Measurements from ENCODE around the gene SDHAF1. TPM values are rescaled to one million over a fixed set of nuclear protein-coding genes. Genes with fewer than 3 reads are reported as not detected.

Gene SDHAF1
- total RNA-seq, 1 experiment from 2014 or later: 16.0 TPM

GRCh38 chr19:36028313-36029041 lies 33.5 kb downstream of the SDHAF1 start:
- no peaks in the 10 kb centered on the region for H3K27me3 ChIP-seq (ENCODE audit: insufficient read depth, low read length)
- no peaks in the 10 kb centered on the region for H3K9me3 ChIP-seq (ENCODE audit: control insufficient read depth, low read depth, low read length)
- H3K23ac ChIP-seq (ENCODE audit: insufficient read length, low read depth, low read length): no peak overlapping the region
- no peak overlapping the region for H4K91ac ChIP-seq (ENCODE audit: insufficient read length, low read depth, low read length)
- no peak overlapping the region for H2BK5ac ChIP-seq (ENCODE audit: insufficient read length, low read length)
- no peak overlapping the region for H2AK5ac ChIP-seq (ENCODE audit: insufficient read length, low read length)
- H2BK20ac ChIP-seq (ENCODE audit: low read depth, low read length, poor library complexity, severe bottlenecking): no peak overlapping the region
- no peak overlapping the region for H2BK15ac ChIP-seq (ENCODE audit: low read depth, low read length)
- Mint-ChIP-seq H3K27me3 (ENCODE audit: low read depth) (peaks cover 2% of the 10 kb centered on the region), H3K4me1 (peaks cover 3 to 4% of the 10 kb centered on the region in 2 experiments; a peak in 3 of 4 replicates), H3K4me3 (no peak overlapping the region), H3K27ac (peak overlapping the region in 1 of 3 experiments; percentile 31; a peak in 2 of 7 replicates), H3K36me3 (ENCODE audit: insufficient read depth in 1 of 3, low read depth in 3 of 3) (peaks cover 6 to 32% (median 31%) of the 10 kb centered on the region in 3 experiments), H3K9me3 (no peaks in the 10 kb centered on the region; a peak in 1 of 5 replicates)
- H4K5ac ChIP-seq (ENCODE audit: insufficient read length, low read depth, low read length): no peak overlapping the region
- no peak overlapping the region for H3K9ac ChIP-seq (ENCODE audit: extremely low read depth, insufficient read length, low read length)
- no peak overlapping the region for H2AFZ ChIP-seq (ENCODE audit: low read length)
- no peak overlapping the region for H2BK120ac ChIP-seq (ENCODE audit: low read depth, low read length, poor library complexity, severe bottlenecking)
- H2BK12ac ChIP-seq (ENCODE audit: insufficient read length, low read depth, low read length): no peak overlapping the region
- no peaks in the 10 kb centered on the region for H3K79me2 ChIP-seq (ENCODE audit: insufficient read depth, low read length)
- WGBS (ENCODE audit: extremely low coverage, insufficient read length, low lambda C conversion rate): no CpG with 5 or more reads among the region's 10 CpGs
- no peak overlapping the region for H4K8ac ChIP-seq (replicated peaks; ENCODE audit: insufficient read length, low read depth, low read length)
- H3K56ac ChIP-seq (ENCODE audit: insufficient read length, low read depth, low read length): no peak overlapping the region
- no peak overlapping the region for H3T11ph ChIP-seq (ENCODE audit: low read length)
- H3K14ac ChIP-seq (ENCODE audit: insufficient read depth, low read length): no peak overlapping the region
- H3K27ac ChIP-seq (ENCODE audit: insufficient read length, low read depth, low read length): no peak overlapping the region
- H4K20me1 ChIP-seq (ENCODE audit: control insufficient read depth, insufficient read depth, insufficient read length): no peaks in the 10 kb centered on the region
- H3K4ac ChIP-seq (ENCODE audit: low read depth, low read length): no peak overlapping the region
- no peaks in the 10 kb centered on the region for H3K79me1 ChIP-seq (ENCODE audit: insufficient read depth, low read depth, low read length, poor library complexity, severe bottlenecking)
- no peaks in the 10 kb centered on the region; the same call in 1 of the 2 replicates for H3K4me1 ChIP-seq (ENCODE audit: insufficient read depth, low read length)
- H3K4me2 ChIP-seq (ENCODE audit: insufficient read depth, insufficient read length, low read length): no peak overlapping the region
- H3K23me2 ChIP-seq (ENCODE audit: insufficient read length, low read depth, low read length, poor library complexity, severe bottlenecking): peaks cover 10% of the 10 kb centered on the region
- TF ChIP-seq CTCF (conservative IDR thresholded peaks at IDR 0.05): no peak
- DNase-seq: no peak
- no peak overlapping the region for H3K18ac ChIP-seq (ENCODE audit: insufficient read length, low read depth, low read length)

All from H9 (cell line).